MCF 10A (cell line): Measurements from ENCODE around the gene PLEKHA7. TPM values are rescaled to one million over a fixed set of nuclear protein-coding genes. Genes with fewer than 3 reads are reported as not detected.
A peak's percentile ranks its signal among the peaks of the same experiment; 100 is the strongest.

ENCODE experiments used
- BruUV-seq: library from RNA; stranded (reverse); fragments of 400-500 nt; replicated peaks from 2 replicates; lab custom pipeline; 2021; lab: Mats Ljungman, UMichigan
- CTCF ChIA-PET: fragments of 300-600 bp; sonication (Branson Sonifier 250); formaldehyde crosslinking; extraction: SDS; loops from one replicate; lab custom pipeline; 2021; ENCODE audit warnings: antibody characterized with exemption, inconsistent platforms; lab: Yijun Ruan, JAX
- POLR2A ChIA-PET: fragments of 300-600, 350-650 bp; sonication (Branson Sonifier 250); formaldehyde crosslinking; extraction: SDS; loops from one replicate; lab custom pipeline; 2020; ENCODE audit warnings: antibody characterized with exemption, inconsistent platforms; lab: Yijun Ruan, JAX
- DNase-seq: peaks from one replicate; pipeline ENCODE4 v3.0.0-alpha.2; 2018; ENCODE audit not compliant: unreplicated experiment
- H3K27ac Mint-ChIP-seq: one replicate; pipeline ENCODE4 v1.8.0; 2022; ENCODE audit warnings: mild to moderate bottlenecking, low read depth, mixed read lengths; ENCODE audit not compliant: unreplicated experiment
- H3K27me3 Mint-ChIP-seq: one replicate; pipeline ENCODE4 v1.8.0; 2022; ENCODE audit warnings: mixed read lengths; ENCODE audit not compliant: insufficient read depth, unreplicated experiment
- H3K36me3 Mint-ChIP-seq: one replicate; pipeline ENCODE4 v1.8.0; 2022; ENCODE audit warnings: mild to moderate bottlenecking, moderate library complexity, mixed read lengths; ENCODE audit not compliant: insufficient read depth, unreplicated experiment
- H3K4me1 Mint-ChIP-seq: one replicate; pipeline ENCODE4 v1.8.0; 2022; ENCODE audit warnings: mixed read lengths; ENCODE audit not compliant: insufficient read depth, unreplicated experiment
- H3K4me3 Mint-ChIP-seq: one replicate; pipeline ENCODE4 v1.8.0; 2022; ENCODE audit warnings: mild to moderate bottlenecking, moderate library complexity, mixed read lengths; ENCODE audit not compliant: unreplicated experiment
- H3K9me3 Mint-ChIP-seq: one replicate; pipeline ENCODE4 v1.8.0; 2022; ENCODE audit warnings: mixed read lengths; ENCODE audit not compliant: unreplicated experiment
- CTCF ChIP-seq: fragments of 200-600 bp; IDR thresholded peaks from one replicate; pipeline ENCODE4 v1.8.0; 2022; ENCODE audit warnings: antibody characterized with exemption, mild to moderate bottlenecking; ENCODE audit not compliant: unreplicated experiment
- intact Hi-C: fragments of 100-400 bp; cut with micrococcal nuclease; formaldehyde crosslinking; loops from 2 replicates; pipeline ENCODE4 v1.14.1; 2022
- total RNA-seq: library from RNA; stranded (reverse); gene quantifications from 2 replicates; pipeline ENCODE4 v1.2.3, GENCODE V29; 2022

PLEKHA7 gene
- total RNA-seq, 1 experiment from 2014 or later, result 2.8 TPM

GRCh38 chr11:16975906-16976305, 38.3 kb downstream of the PLEKHA7 start:
- Mint-ChIP-seq H3K4me3 (no peak overlapping the region), H3K4me1 (no peaks in the 10 kb centered on the region), H3K27ac (no peak overlapping the region), H3K36me3 (no peaks in the 10 kb centered on the region), H3K9me3 (no peaks in the 10 kb centered on the region), H3K27me3 (no peaks in the 10 kb centered on the region)
- DNase-seq, result no peak
- ChIA-PET CTCF (interaction anchor here (1.1 to 1.9 kb wide), 2 partner anchors 87 to 155 kb away, joined by 3 to 6 read pairs; no protein-coding TSS in a partner anchor), POLR2A (no interaction called here)
- intact Hi-C loops, result no loop called here
- TF ChIP-seq CTCF, result no peak
- no TSS peak for BruUV-seq

GRCh38 chr11:16973338-16973964, 40.8 kb downstream of the PLEKHA7 start:
- no TSS peak for BruUV-seq
- no peak for TF ChIP-seq CTCF
- CTCF ChIA-PET, result interaction anchor here (0.5 kb wide), 1 partner anchor 107 kb away, joined by 3 read pairs; no protein-coding TSS in a partner anchor
- intact Hi-C loops, result no loop called here
- H3K4me1 Mint-ChIP-seq, result peaks cover 6% of the 10 kb centered on the region
- no peak overlapping the region for H3K4me3 Mint-ChIP-seq
- no peaks in the 10 kb centered on the region for H3K9me3 Mint-ChIP-seq
- DNase-seq, result no peak
- POLR2A ChIA-PET, result no interaction called here
- H3K27ac Mint-ChIP-seq, result no peak overlapping the region
- no peaks in the 10 kb centered on the region for H3K27me3 Mint-ChIP-seq
- no peaks in the 10 kb centered on the region for H3K36me3 Mint-ChIP-seq

GRCh38 chr11:16969010-16969999, 44.9 kb downstream of the PLEKHA7 start:
- H3K4me1 Mint-ChIP-seq, result peaks cover 6% of the 10 kb centered on the region
- no peak overlapping the region for H3K4me3 Mint-ChIP-seq
- CTCF ChIA-PET, result interaction anchor here (0.6 to 1.4 kb wide), 3 partner anchors 17 to 109 kb away, joined by 3 to 10 read pairs (median 6); no protein-coding TSS in a partner anchor
- H3K27ac Mint-ChIP-seq, result no peak overlapping the region
- intact Hi-C loops, result no loop called here
- H3K9me3 Mint-ChIP-seq, result no peaks in the 10 kb centered on the region
- no peak for TF ChIP-seq CTCF
- POLR2A ChIA-PET, result no interaction called here
- peak; percentile 31 for DNase-seq
- H3K36me3 Mint-ChIP-seq, result no peaks in the 10 kb centered on the region
- no TSS peak for BruUV-seq
- no peaks in the 10 kb centered on the region for H3K27me3 Mint-ChIP-seq

- Mint-ChIP-seq H3K27me3 (no peaks in the 10 kb centered on the region), H3K4me1 (peaks cover 6% of the 10 kb centered on the region), H3K4me3 (no peak overlapping the region), H3K9me3 (no peaks in the 10 kb centered on the region), H3K36me3 (no peaks in the 10 kb centered on the region), H3K27ac (no peak overlapping the region)
- intact Hi-C loops, result no loop called here
- POLR2A ChIA-PET, result no interaction called here
- CTCF ChIA-PET, result no interaction called here
- no peak for TF ChIP-seq CTCF
- BruUV-seq, result no TSS peak
- DNase-seq, result no peak
These were observed 46.0 kb downstream of the PLEKHA7 start for GRCh38 chr11:16968196-16968595.
